Suprapubic skin (tissue), 4 donors: ENCODE results near the gene MCC. TPM values are rescaled to one million over a fixed set of nuclear protein-coding genes. Genes with fewer than 3 reads are reported as not detected.

ENCODE experiments used
- DNase-seq, 2 donors: peaks; one replicate each; pipeline ENCODE4 v3.0.0-alpha.2; 2019; ENCODE audit warnings: low spot score in 2 of 2
- H3K27ac ChIP-seq: fragments of 200-600 bp; sonication (generic); one replicate; pipeline ENCODE4 v1.5.1; 2019
- H3K27me3 ChIP-seq: fragments of 200-600 bp; sonication (generic); one replicate; pipeline ENCODE4 v1.5.1; 2019
- H3K36me3 ChIP-seq: fragments of 200-600 bp; sonication (generic); one replicate; pipeline ENCODE4 v1.5.1; 2019
- H3K4me1 ChIP-seq: fragments of 200-600 bp; sonication (generic); one replicate; pipeline ENCODE4 v1.5.1; 2019
- H3K4me3 ChIP-seq: fragments of 200-600 bp; sonication (generic); one replicate; pipeline ENCODE4 v1.5.1; 2019; ENCODE audit warnings: mild to moderate bottlenecking
- H3K9me3 ChIP-seq: fragments of 200-600 bp; sonication (generic); one replicate; pipeline ENCODE4 v1.5.1; 2019
- CTCF ChIP-seq, 2 donors: fragments of 200-600 bp in 1 of 2; fragments of 450-650 bp in 1 of 2; sonication (generic) in 1 of 2; IDR thresholded peaks; one replicate each; pipeline ENCODE4 v1.5.1; 2016 to 2019; ENCODE audit warnings: antibody characterized with exemption in 2 of 2, mild to moderate bottlenecking in 1 of 2, moderate library complexity in 1 of 2
- EP300 ChIP-seq: sonication (generic); formaldehyde crosslinking; IDR thresholded peaks from one replicate; pipeline ENCODE4 v1.6.1; 2017; ENCODE audit warnings: antibody characterized with exemption
- POLR2A ChIP-seq, 2 donors: fragments of 450-650 bp; IDR thresholded peaks; one replicate each; pipeline ENCODE4 v1.6.1; 2017; ENCODE audit warnings: antibody characterized with exemption in 2 of 2, mild to moderate bottlenecking in 2 of 2, moderate library complexity in 2 of 2
- POLR2AphosphoS5 ChIP-seq, 3 donors: sonication (generic); formaldehyde crosslinking; IDR thresholded peaks; one replicate each; pipeline ENCODE4 v1.6.1; 2017; ENCODE audit warnings: antibody characterized with exemption in 3 of 3
- WGBS: methylation state at CpG from one replicate; pipeline ENCODE4 v1.1.5; 2018; 5-methylcytosine and 5-hydroxymethylcytosine counted together
- total RNA-seq, 4 donors: library from RNA; depleted of rRNA; stranded (reverse); fragments of >200 nt; gene quantifications; one replicate each; pipeline ENCODE4 v1.1.0, GENCODE V29; 2016

The MCC gene
- total RNA-seq, 4 donors from 2014 or later = 67.7 to 105 (median 86.6) TPM

GRCh38 chr5:113394658-113395057, 93.6 kb downstream of the MCC start:
- TF ChIP-seq POLR2AphosphoS5 (IDR thresholded peaks at IDR 0.05) = no peak
- no peak for TF ChIP-seq EP300
- TF ChIP-seq POLR2A (IDR thresholded peaks at IDR 0.05) = no peak
- no peak for TF ChIP-seq CTCF (IDR thresholded peaks at IDR 0.05)
- Histone ChIP-seq H3K27me3 (no peaks in the 10 kb centered on the region), H3K27ac (no peak overlapping the region), H3K4me3 (no peak overlapping the region), H3K36me3 (no peaks in the 10 kb centered on the region), H3K4me1 (no peaks in the 10 kb centered on the region), H3K9me3 (no peaks in the 10 kb centered on the region)
- no peak for DNase-seq
- WGBS = 76% methylated on average over 2 of the region's 2 CpGs

DNA sequence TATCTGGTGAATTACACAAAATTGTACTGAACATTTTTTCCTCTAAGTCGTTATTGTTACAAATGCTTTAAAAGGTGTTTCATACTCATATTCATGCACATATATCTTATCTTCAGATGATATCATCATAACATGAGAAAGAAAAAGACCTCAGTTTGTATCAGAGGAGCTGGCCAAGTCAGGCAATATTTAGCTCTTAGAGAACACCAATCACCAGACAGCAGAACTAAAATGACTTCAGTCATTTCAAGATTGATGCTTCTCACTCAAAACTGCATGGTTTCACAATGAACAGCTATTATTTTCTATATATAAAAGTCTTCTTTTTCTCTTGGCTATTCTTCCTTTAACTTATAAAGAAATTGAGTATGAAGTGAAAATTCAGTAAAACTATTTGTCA, 98.0 kb downstream of the MCC start:
- Histone ChIP-seq H3K4me1 (no peaks in the 10 kb centered on the region), H3K36me3 (no peaks in the 10 kb centered on the region), H3K27me3 (no peaks in the 10 kb centered on the region), H3K9me3 (no peaks in the 10 kb centered on the region), H3K27ac (no peak overlapping the region), H3K4me3 (no peak overlapping the region)
- 67% methylated on average over 1 of the region's 1 CpG for whole genome bisulfite sequencing
- TF ChIP-seq POLR2A (IDR thresholded peaks at IDR 0.05) (no peak), EP300 (no peak), CTCF (IDR thresholded peaks at IDR 0.05) (no peak), POLR2AphosphoS5 (IDR thresholded peaks at IDR 0.05) (no peak)
- no peak for DNase-seq

- TF ChIP-seq POLR2A (IDR thresholded peaks at IDR 0.05) (no peak), CTCF (IDR thresholded peaks at IDR 0.05) (no peak), EP300 (no peak), POLR2AphosphoS5 (IDR thresholded peaks at IDR 0.05) (no peak)
- H3K4me3 ChIP-seq = no peak overlapping the region
- H3K4me1 ChIP-seq = no peaks in the 10 kb centered on the region
- 92% methylated on average over 4 of the region's 4 CpGs for WGBS
- no peaks in the 10 kb centered on the region for H3K27me3 ChIP-seq
- H3K36me3 ChIP-seq = no peaks in the 10 kb centered on the region
- no peak overlapping the region for H3K27ac ChIP-seq
- H3K9me3 ChIP-seq = no peaks in the 10 kb centered on the region
- DNase-seq = no peak
Measured at GRCh38 chr5:113389116-113389515, 99.1 kb downstream of the MCC start.

DNA sequence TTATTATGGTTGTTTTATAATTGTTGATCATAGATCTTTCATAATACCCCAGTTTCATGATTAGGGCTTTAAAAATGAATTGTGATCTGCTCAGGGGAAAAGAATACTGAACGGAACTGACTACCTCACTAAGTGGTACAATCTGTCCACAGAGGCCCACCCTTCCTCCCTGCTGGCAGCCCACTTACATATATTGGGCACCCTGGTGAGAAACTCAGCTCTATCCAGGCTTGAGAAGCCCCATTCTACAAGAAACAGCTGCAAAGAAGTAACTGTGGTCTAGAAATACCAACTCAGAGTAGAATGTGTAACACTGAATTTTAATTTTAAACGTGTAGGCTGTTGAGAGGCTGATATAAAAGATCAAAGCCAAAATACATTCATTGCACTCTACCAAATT, 100.4 kb downstream of the MCC start:
- H3K36me3 ChIP-seq = no peaks in the 10 kb centered on the region
- 74% methylated on average over 2 of the region's 2 CpGs for WGBS
- H3K27ac ChIP-seq = no peak overlapping the region
- TF ChIP-seq EP300 (no peak), CTCF (IDR thresholded peaks at IDR 0.05) (no peak), POLR2AphosphoS5 (IDR thresholded peaks at IDR 0.05) (no peak), POLR2A (IDR thresholded peaks at IDR 0.05) (no peak)
- no peaks in the 10 kb centered on the region for H3K27me3 ChIP-seq
- H3K4me3 ChIP-seq = no peak overlapping the region
- H3K9me3 ChIP-seq = no peaks in the 10 kb centered on the region
- H3K4me1 ChIP-seq = no peaks in the 10 kb centered on the region
- DNase-seq = no peak

DNA sequence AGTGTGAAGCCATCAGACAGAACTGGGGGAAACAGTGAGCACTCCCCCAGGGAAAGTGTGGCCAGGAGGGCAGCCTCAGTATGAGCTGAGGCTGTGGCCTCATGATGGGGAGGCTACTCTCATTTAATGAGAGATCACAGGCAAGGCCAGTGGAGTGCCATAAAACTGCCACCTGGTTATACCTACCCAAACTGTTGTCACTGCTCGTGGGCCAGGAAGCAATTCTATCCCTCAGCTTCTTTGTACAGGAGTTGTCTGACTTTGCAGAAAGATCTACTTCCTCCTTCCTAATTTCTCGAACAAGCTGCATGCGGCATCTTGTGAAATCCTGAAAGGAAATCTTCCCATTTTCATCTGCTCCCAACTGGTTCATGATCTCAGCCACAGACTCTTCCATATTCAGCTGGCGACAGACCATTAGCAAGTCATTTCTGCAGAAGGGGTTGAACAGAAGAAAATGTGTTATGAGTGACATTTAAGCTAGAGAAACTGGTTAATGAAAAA, 103.4 kb downstream of the MCC start:
- Histone ChIP-seq H3K4me1 (peaks cover 3% of the 10 kb centered on the region), H3K9me3 (no peaks in the 10 kb centered on the region), H3K36me3 (no peaks in the 10 kb centered on the region), H3K4me3 (no peak overlapping the region), H3K27ac (no peak overlapping the region), H3K27me3 (no peaks in the 10 kb centered on the region)
- TF ChIP-seq POLR2A (IDR thresholded peaks at IDR 0.05) (no peak), POLR2AphosphoS5 (IDR thresholded peaks at IDR 0.05) (no peak), EP300 (no peak), CTCF (IDR thresholded peaks at IDR 0.05) (no peak)
- DNase-seq = no peak
- 78% methylated on average over 4 of the region's 4 CpGs for WGBS
